Activated CD4-positive, alpha-beta T cell treated with anti-CD3 and anti-CD28 coated beads, Interleukin-2, amount 10 ng/mL, durations not matched to agents 7 days and 5 days (primary cell): ENCODE data around the gene PTPRH. TPM values are rescaled to one million over a fixed set of nuclear protein-coding genes. Genes with fewer than 3 reads are reported as not detected.
A peak's percentile ranks its signal among the peaks of the same experiment; 100 is the strongest.

Experiments
- CTCF ChIA-PET: fragments of 350-600 bp; sonication (Branson Sonifier 250); formaldehyde crosslinking; loops from one replicate; lab custom pipeline; 2021; ENCODE audit warnings: antibody characterized with exemption; lab: Charles Lee
- POLR2A ChIA-PET: fragments of 350-600 bp; sonication (Branson Sonifier 250); formaldehyde crosslinking; loops from one replicate; lab custom pipeline; 2021; ENCODE audit warnings: antibody characterized with exemption; lab: Charles Lee
- DNase-seq: peaks from one replicate; pipeline ENCODE4 v3.0.0-alpha.2; 2020
- H3K27ac Mint-ChIP-seq: one replicate; pipeline ENCODE4 v1.8.0; 2021; ENCODE audit warnings: mild to moderate bottlenecking, moderate library complexity, mixed read lengths
- H3K27me3 Mint-ChIP-seq: one replicate; pipeline ENCODE4 v1.8.0; 2021; ENCODE audit warnings: mixed read lengths
- H3K36me3 Mint-ChIP-seq: one replicate; pipeline ENCODE4 v1.8.0; 2021; ENCODE audit warnings: low read depth, mixed read lengths
- H3K4me1 Mint-ChIP-seq: one replicate; pipeline ENCODE4 v1.8.0; 2021; ENCODE audit warnings: mixed read lengths
- H3K4me3 Mint-ChIP-seq: one replicate; pipeline ENCODE4 v1.8.0; 2021; ENCODE audit warnings: mild to moderate bottlenecking, moderate library complexity, mixed read lengths
- H3K9me3 Mint-ChIP-seq: one replicate; pipeline ENCODE4 v1.8.0; 2021; ENCODE audit warnings: mixed read lengths
- total RNA-seq, 2 experiments: library from RNA; stranded (reverse); gene quantifications; one replicate each; pipeline ENCODE4 v1.2.3, GENCODE V29; 2021

PTPRH gene
- total RNA-seq, 2 experiments from 2014 or later, result not detected

DNA sequence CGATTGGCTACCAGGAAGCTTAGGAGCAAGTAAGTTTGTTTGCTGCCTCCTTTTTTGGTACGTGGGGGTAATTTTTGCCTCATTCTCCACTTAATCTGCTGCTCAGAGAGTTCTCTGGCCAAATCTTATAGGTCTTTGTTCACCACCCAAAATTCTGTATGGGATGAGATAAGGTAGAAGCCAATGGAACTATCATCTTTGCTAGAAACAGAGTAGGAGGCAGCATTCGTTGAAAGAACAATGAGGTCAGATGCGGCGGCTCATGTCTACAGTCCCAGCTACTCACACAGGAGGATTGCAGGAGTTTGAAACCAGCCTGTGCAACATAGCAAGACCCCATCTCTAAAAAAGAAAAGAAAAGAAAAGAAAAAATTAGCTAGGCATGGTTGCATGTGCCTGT, 37.9 kb downstream of the PTPRH start:
- peaks cover 6% of the 10 kb centered on the region for H3K9me3 Mint-ChIP-seq
- no peak for DNase-seq
- H3K4me3 Mint-ChIP-seq, result no peak overlapping the region
- POLR2A ChIA-PET, result interaction anchor here (0.6 to 0.7 kb wide), 2 partner anchors 80 to 314 kb away, joined by 3 read pairs; no protein-coding TSS in a partner anchor
- peaks cover 27% of the 10 kb centered on the region for H3K4me1 Mint-ChIP-seq
- CTCF ChIA-PET, result interaction anchor here (0.6 to 1.0 kb wide), 4 partner anchors 8 to 245 kb away, joined by 3 read pairs; partner anchors contain the start of gene SYT5
- no peak overlapping the region for H3K27ac Mint-ChIP-seq
- H3K36me3 Mint-ChIP-seq, result no peaks in the 10 kb centered on the region
- H3K27me3 Mint-ChIP-seq, result peaks cover 63% of the 10 kb centered on the region

DNA sequence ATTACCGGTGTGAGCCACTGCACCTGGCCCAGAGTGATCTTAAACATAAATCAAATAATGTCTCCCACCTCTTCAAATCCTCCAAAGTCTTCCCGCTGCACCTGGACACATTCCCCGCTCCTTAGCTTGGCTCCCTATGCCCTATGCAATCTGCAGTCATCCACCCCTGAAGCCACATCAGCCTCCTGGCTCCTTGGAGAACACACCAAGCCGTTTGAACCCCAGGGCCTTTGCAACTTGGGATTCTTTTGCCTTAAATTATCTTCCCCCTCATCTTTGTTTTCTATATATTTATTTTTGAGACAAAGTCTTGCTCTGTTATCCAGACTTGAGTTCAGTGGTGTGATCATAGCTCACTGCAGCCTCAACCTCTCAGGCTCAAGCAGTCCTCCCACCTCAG, 40.2 kb downstream of the PTPRH start:
- Mint-ChIP-seq H3K4me1 (peaks cover 22% of the 10 kb centered on the region), H3K4me3 (no peak overlapping the region), H3K9me3 (no peaks in the 10 kb centered on the region), H3K27me3 (peaks cover 74% of the 10 kb centered on the region), H3K36me3 (no peaks in the 10 kb centered on the region), H3K27ac (no peak overlapping the region)
- POLR2A ChIA-PET, result no interaction called here
- CTCF ChIA-PET, result interaction anchor here (1.2 kb wide), 1 partner anchor 8 kb away, joined by 3 read pairs; no protein-coding TSS in a partner anchor
- no peak for DNase-seq

DNA sequence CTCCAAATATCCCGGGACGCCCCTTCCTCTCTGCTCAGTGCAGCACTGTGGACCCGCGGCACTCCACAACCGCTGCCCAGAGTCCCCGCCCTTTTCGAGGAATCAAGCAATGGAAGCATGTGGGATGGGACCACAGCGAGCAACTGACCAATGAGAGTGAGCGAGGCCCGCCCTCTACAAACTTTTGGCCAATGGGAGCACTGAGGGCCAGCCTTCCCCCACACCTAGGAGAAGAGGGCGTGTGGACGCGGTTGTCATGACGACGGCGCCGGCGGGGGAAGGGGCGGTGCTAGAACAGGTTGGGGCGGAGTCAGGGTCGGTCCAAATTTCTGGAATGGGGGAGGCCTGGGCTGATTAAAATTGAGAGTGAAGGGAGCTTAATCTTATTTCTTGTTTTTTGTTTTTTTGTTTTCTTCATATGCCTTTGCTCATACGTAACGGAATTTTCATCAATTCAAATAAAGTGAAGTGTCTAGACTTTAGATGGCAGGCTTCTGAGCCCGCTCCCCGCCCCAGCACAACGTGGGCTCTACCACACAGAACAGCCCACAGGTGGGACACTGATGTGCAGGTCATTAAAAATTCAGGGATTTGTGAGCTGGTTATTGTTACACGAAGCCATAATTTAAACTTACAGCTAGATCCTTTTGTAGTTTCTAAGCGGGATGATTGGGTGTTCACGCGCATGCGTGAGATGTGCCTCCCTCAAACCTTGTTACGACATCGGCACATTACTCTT, 42.6 kb downstream of the PTPRH start, which contains the start of gene DNAAF3:
Gene DNAAF3, minus strand, starts transcription at position 84 of the 739 bp plus-strand sequence. CDS start 200 bp downstream, outside the sequence.
- Mint-ChIP-seq H3K9me3 (no peaks in the 10 kb centered on the region), H3K4me3 (peak within 1 kb of the TSS; percentile 79), H3K27me3 (peaks cover 56% of the 10 kb centered on the region), H3K27ac (no peak within 1 kb of the TSS), H3K36me3 (no peaks in the 10 kb centered on the region), H3K4me1 (peaks cover 12% of the 10 kb centered on the region)
- ChIA-PET POLR2A (no interaction called here), CTCF (interaction anchor here (0.6 to 2.3 kb wide), 7 partner anchors 9 to 125 kb away, joined by 3 to 7 read pairs (median 3); partner anchors contain the start of gene SYT5)
- DNase-seq, result peak; percentile 81

DNA sequence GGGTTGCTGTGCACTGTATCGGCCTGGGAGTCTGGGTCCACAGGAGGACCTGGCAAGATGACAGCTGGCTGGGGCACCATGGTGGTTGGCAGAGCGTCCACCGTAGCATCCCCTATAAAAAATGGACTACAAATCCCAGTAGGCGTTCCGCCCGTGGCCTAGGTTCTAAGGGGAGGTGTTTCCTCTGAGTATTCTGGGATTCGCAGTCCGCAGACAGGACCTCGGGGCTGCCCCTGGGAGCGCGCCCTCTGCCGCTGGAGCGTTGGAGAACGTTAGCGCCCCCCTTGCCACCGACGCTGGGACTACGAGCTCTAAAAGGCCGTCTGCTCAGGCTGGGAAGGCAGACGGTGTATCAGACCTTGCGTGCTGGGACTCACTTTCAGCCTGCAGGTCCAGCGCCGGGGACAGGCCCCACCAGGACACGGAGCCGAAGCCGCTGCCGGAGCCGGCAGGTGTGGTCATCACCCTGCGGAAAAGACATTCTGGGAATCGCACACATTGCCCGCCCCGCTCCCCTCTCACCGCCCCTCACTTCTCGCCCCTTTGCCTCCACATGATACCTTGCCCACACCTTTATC, 43.3 kb downstream of the PTPRH start:
- ChIA-PET POLR2A (interaction anchor here (0.5 kb wide), 2 partner anchors 96 to 968 kb away, joined by 3 read pairs; no protein-coding TSS in a partner anchor), CTCF (interaction anchor here (1.1 to 2.3 kb wide), 6 partner anchors 15 to 125 kb away, joined by 3 to 7 read pairs (median 3); no protein-coding TSS in a partner anchor)
- peak overlapping the region; percentile 79 for H3K4me3 Mint-ChIP-seq
- peaks cover 12% of the 10 kb centered on the region for H3K4me1 Mint-ChIP-seq
- no peaks in the 10 kb centered on the region for H3K9me3 Mint-ChIP-seq
- H3K27ac Mint-ChIP-seq, result no peak overlapping the region
- DNase-seq, result peak; percentile 48
- H3K27me3 Mint-ChIP-seq, result peaks cover 50% of the 10 kb centered on the region
- H3K36me3 Mint-ChIP-seq, result no peaks in the 10 kb centered on the region

DNA sequence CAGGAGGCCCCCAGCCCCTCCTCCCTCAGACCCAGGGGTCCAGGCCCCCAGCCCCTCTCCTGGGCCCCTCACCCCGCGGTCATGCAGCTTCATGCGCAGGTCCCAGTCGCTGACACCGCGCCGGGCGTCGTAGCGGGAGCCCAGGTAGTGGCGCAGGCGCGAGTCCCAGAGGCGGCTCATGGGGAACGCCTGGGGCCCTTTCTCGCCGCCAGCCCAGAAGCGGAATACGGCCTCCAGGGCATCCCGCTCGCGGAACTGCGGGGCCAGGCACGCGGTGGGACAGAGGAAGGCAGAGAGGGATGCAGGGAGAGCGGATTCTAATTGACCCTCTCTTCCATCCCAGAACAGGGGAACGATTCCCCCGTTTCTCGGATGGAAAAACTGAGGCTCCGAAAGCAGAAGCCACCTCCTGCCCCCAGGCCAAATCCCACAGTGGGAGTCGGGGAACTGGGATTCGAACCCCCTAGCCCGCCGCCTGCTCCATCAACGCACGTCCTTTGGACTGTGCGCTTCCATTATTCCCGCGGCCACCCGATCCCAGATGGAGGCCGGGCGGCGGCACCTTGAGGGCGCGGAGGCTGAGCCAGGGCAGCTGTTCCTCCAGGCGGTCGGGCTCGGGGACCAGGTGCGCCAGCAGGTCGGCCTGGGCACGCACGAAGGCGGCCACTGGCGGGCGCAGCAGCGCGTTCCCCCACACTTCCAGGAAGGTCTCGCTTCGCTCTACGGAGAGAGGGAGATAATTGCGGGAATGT, 47.6 kb downstream of the PTPRH start:
- H3K9me3 Mint-ChIP-seq, result no peaks in the 10 kb centered on the region
- ChIA-PET POLR2A (no interaction called here), CTCF (interaction anchor here (1.1 to 2.4 kb wide), 4 partner anchors 10 to 81 kb away, joined by 4 to 8 read pairs (median 6); partner anchors contain the start of gene SYT5)
- no peak overlapping the region for H3K27ac Mint-ChIP-seq
- no peak overlapping the region for H3K4me3 Mint-ChIP-seq
- H3K4me1 Mint-ChIP-seq, result peaks cover 19% of the 10 kb centered on the region
- DNase-seq, result no peak
- peaks cover 34% of the 10 kb centered on the region for H3K27me3 Mint-ChIP-seq
- no peaks in the 10 kb centered on the region for H3K36me3 Mint-ChIP-seq

DNA sequence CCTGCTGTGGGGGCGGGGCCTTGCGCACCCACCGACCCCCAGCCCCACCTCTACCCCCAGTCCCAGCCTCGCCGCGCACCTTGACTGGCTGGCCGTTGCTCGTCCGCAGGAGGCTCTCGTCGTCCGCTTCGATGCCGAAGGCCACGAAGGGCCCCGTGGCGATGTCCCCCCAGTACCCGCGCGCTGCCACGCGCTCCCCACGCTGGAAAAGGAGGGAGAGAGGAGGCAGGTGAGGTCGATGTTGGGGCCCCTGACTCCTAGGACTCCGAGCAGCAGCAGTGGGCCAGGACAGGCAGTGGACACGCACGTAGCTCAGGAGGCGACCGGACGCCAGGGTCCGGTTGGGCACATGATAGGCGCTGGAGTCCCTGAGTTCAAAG, 48.3 kb downstream of the PTPRH start:
- Mint-ChIP-seq H3K36me3 (no peaks in the 10 kb centered on the region), H3K27me3 (peaks cover 29% of the 10 kb centered on the region), H3K4me3 (no peak overlapping the region), H3K4me1 (peaks cover 17% of the 10 kb centered on the region), H3K9me3 (no peaks in the 10 kb centered on the region), H3K27ac (no peak overlapping the region)
- no peak for DNase-seq
- ChIA-PET CTCF (interaction anchor here (0.5 to 2.5 kb wide), 19 partner anchors 9 to 314 kb away, joined by 3 to 11 read pairs (median 5); partner anchors contain the start of gene SYT5), POLR2A (no interaction called here)

DNA sequence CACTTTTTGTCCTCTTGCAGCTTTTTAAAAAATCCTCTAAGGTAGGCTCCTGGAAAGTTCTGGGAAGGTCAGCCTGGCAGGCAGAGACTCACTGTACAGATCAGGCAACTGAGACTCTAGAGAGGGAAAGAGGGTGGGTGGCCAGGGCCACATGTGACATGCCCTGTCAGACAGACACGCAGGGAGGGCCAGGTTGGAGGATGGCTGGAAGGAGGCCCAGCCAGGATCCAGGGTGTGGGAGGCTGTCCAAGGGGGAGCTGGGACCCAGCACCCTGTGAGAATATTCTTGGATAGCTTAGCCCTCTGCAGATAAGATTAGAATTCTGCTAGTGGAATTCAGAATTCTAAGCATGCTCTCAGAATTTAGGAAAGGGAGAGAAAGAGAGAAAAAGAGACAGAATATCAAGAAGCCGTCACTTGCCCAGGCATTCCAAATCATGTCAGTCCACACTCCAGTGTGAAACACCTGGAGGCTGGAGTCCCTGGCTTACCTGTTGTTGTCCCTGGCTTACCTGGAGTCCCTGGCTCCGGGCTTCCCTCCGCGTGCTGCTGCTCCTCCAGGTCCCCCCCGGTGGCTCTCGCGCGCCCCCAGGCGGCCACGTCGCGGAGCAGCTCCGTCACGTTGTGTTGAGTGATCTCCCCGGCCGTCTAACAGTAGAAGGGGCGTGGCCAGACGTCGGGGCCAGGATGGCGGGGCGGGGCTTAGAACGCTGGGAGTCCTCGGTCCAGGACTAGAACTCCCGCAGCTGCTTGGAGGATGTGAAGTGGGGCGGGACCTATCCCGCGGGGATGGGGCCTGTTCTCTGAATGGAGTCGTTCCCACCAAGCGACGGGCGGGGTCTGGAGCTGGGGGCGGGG, 48.9 kb downstream of the PTPRH start:
- ChIA-PET POLR2A (no interaction called here), CTCF (interaction anchor here (0.5 to 2.5 kb wide), 26 partner anchors 9 to 494 kb away, joined by 3 to 11 read pairs (median 4); partner anchors contain the start of genes SYT5 and U2AF2)
- H3K9me3 Mint-ChIP-seq, result no peaks in the 10 kb centered on the region
- no peaks in the 10 kb centered on the region for H3K36me3 Mint-ChIP-seq
- peaks cover 23% of the 10 kb centered on the region for H3K27me3 Mint-ChIP-seq
- no peak overlapping the region for H3K27ac Mint-ChIP-seq
- peaks cover 17% of the 10 kb centered on the region for H3K4me1 Mint-ChIP-seq
- H3K4me3 Mint-ChIP-seq, result no peak overlapping the region
- peak; percentile 91 for DNase-seq

DNA sequence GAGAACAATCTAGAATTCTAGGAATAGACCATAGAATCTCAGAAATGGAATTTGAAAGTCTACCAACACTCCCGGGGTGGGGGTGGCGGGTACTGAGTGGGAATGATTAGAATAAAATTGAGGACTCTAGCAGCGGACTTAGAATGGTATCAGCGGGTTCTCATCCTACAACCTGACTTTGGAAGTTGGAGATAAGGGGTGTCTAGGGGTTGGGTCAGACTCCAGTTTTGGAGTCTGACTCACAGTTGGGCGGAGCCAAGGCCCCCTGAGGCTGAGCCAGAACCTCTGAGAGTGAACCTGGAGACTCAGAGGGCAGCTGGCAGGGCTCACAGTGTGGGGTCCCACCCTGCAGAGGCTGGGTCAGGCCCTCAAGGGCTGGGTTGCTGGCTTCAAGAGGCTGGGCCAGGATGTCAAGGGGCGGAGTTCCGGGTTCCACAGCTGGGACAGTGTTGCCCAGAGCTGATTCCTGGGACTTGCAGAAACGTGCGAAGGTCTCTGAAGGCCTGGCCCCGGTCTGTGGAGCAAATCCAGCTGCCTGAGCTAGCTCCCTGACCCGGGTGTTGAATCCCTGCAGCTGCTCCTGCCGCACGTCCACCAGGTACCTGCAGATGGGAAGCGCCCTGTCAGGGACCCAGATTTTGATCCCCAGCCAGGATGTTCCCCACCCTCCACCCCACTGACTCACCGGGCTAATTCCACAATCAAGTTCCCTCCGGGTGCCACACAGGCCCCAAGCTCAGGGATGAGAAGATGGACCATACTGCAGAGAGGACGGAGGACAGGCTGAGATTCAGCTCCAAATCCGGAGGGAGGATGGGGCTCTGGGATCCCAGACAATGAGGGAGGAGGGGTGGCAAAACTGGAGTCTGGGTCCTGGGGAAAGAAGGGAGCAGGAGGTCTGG, 50.2 kb downstream of the PTPRH start:
- DNase-seq, result no peak
- Mint-ChIP-seq H3K4me1 (peaks cover 22% of the 10 kb centered on the region), H3K4me3 (no peak overlapping the region), H3K36me3 (no peaks in the 10 kb centered on the region), H3K9me3 (no peaks in the 10 kb centered on the region), H3K27ac (no peak overlapping the region), H3K27me3 (peaks cover 16% of the 10 kb centered on the region)
- ChIA-PET POLR2A (no interaction called here), CTCF (interaction anchor here (0.7 to 2.5 kb wide), 13 partner anchors 8 to 433 kb away, joined by 3 to 11 read pairs (median 5); partner anchors contain the start of gene SYT5)

DNA sequence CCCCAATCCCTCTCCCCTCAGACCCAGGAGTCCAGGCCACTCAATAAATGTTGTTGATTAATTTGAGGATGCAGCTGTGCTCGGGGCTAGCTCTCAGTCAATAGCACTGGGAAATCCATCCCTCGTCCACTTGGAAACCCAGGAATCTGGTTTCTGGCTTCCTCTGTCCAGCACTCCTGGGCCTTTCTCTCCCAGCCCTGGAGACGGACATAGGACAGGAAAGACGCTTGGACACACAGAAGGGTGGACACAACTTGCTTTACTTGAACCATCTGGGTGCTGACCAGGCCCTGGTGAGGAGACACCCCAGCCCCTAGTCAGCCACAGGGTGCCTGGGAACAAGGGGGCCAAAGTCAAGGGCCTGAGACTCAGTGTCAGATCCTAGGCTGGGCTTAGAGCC, 50.9 kb downstream of the PTPRH start:
- Mint-ChIP-seq H3K36me3 (no peaks in the 10 kb centered on the region), H3K4me1 (peaks cover 27% of the 10 kb centered on the region), H3K9me3 (peaks cover 4% of the 10 kb centered on the region), H3K27me3 (peaks cover 12% of the 10 kb centered on the region), H3K27ac (peak overlapping the region; percentile 19), H3K4me3 (no peak overlapping the region)
- ChIA-PET POLR2A (interaction anchor here (0.6 kb wide), 1 partner anchor 489 kb away, joined by 3 read pairs; no protein-coding TSS in a partner anchor), CTCF (no interaction called here)
- DNase-seq, result no peak

DNA sequence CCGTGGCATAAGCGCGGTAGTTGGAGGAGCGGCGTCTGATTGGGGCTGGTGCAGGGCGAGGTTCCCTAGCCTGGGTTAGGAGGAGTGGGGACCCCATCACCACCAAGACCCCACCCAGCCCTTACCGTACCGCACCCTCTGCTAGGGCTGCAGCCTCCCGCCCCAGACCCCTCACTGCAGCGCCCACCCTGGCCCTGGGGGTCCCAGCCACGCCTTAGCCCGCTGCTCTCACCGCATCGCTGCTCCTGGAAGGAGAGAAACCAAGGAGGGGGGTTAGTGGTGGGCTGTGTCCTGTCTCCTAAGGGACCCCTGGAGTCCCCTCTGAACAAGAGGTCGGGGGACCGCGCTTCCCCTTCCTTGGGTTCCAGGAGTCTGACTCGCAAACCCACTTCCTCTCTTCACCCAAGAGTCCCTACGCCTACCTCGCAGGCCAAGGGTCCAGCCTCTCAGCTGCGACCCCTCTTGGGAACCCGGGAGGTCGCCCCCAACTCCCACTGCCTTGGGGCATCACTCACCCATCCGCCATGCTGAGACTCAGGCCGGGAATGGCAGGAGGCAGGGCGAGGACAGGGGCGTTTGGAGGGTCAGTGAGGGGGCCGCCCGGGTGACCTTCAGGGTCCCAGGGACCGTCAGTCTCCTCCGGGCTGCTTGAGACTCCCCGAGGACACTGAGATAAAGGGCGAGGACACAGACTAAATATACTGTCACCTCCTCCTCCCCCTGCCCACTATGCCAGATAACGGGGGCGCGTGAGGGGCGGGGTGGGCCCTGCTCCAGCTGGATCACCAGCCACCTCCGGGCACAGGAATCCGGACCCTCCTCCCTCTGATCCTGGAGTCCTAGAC, 52.0 kb downstream of the PTPRH start, which contains the start of gene TNNI3:
Gene TNNI3, minus strand, starts transcription at position 669 of the 845 bp plus-strand sequence. Its CDS starts 143 bp downstream, at position 526.
- Mint-ChIP-seq H3K4me1 (peaks cover 28% of the 10 kb centered on the region), H3K36me3 (no peaks in the 10 kb centered on the region), H3K4me3 (no peak within 1 kb of the TSS), H3K9me3 (peaks cover 5% of the 10 kb centered on the region), H3K27me3 (peaks cover 12% of the 10 kb centered on the region), H3K27ac (peak within 1 kb of the TSS; percentile 19)
- CTCF ChIA-PET, result interaction anchor here (0.6 kb wide), 1 partner anchor 24 kb away, joined by 3 read pairs; no protein-coding TSS in a partner anchor
- POLR2A ChIA-PET, result interaction anchor here (0.6 kb wide), 1 partner anchor 490 kb away, joined by 3 read pairs; no protein-coding TSS in a partner anchor
- no peak for DNase-seq
